ENCODE data around the gene NSUN6.
"Not testable (repeated sequence)": the region's sequence is repeated elsewhere in the genome, so short reads cannot be mapped to it uniquely, and the experiment has no call there.

NSUN6 gene

DNA sequence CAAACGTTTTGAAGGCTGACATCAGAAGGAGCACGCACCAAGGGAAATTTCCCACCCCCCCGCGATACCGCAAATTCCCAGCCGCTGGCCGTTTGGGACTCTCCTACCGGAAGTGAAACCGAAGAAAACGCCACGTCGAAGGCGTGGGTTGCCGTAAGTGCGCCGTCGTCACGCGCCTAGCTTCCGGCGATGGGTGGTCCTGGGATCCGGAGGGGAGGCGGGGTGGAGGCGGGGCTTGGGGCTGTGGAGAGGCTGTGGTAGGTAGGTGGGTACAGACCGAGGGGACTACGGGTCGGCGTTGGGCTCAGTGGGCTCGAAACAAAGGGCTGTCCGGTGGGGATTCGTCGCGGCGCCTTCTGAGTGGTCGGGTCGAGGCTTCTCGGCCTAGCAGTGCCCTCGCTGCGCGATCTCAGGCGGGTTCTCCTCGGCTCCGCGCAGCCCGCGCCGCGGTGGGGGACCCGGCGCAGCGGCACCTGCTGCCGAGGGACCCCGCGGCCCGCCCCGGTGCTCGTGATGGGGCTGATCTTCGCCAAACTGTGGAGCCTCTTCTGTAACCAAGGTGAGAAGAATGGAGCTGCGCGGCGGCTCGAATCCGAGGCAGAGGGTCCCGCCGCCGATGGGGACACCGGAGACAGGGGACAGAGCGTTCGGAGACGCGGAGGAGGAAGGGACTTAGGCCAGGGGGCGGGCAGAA is 7.9 kb upstream of the NSUN6 start, which contains the start of gene ARL5B:
ARL5B (plus strand) TSS at position 307 of the 694 bp plus-strand sequence; CDS start at position 514, 207 bp downstream.
- peak; percentile 96 for DNase-seq

DNA sequence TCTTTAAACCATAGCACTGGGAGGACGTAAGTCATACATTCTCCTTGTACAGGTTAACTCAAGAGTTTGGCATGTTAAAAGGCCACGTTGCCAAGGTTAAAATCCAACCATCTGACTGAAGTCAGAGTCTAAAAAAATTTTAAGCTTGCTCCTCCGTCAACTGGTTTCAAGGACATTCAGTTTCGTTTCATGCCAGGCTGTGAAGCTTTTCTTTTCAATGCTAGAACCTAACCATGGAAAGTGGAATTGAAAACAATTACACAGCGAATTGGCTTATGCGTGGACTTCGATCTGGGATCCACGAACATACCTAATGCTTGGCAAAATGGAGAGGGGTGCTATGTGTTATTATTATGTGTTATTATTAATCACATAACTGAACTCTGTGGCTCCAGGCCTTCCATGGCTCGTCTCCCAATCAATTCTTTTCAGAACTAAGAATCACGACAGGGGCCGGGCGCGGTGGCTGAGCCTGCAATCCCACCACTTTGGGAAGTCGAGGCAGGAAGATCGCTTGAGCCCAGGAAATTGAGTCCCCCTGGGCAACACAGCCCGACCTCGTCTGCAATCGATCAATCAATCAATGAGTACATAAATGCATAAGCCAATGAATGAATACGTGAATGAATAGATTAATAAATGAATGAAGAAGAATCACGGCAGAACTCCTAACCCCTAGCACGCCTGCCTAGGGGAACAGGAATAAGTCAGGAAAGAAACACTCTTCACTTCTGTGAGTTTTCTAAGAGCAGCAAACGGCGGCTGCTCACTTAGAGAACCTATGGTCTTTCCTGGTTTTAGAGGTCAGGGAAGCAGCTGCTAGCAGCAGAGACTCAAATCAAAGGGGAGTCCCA is 7.1 kb upstream of the NSUN6 start:
- DNase-seq, result no peak

DNA sequence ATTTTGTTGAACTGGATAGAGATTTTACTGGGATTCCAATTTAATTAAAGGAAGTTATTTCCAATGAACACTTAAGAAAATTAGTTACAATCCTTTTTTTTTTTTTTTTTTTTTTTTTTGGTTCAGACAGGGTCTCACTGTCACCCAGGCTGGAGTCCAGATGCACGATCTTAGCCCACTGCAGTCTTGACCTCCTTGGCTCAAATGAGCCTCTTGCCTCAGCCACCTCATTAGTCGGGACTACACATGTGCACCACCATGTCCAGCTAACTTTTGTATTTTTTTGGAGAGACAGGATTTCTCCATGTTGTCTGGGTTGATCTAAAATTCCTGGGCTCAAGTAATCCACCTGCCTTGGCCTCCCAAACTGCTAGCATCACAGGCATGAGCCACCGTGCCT is 5.3 kb upstream of the NSUN6 start:
- DNase-seq, result no peak

DNA sequence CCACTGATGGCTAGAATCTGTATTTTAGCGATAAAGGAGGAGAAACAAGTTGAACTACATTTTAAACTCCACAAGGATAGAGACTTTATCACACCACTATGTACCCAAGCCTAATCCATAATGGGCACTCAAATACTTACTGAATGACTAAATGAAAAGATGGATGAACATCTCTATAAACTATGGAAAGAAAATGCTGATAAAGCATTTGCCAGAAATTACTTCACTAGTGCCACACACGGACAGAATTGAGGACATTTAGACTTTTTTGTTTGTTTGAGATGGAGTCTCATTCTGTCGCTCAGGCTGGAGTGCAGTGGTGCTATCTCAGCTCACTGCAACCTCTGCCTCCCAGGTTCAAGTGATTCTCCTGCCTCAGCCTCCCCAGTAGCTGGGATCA is 1.7 kb upstream of the NSUN6 start:
- DNase-seq, result no peak

DNA sequence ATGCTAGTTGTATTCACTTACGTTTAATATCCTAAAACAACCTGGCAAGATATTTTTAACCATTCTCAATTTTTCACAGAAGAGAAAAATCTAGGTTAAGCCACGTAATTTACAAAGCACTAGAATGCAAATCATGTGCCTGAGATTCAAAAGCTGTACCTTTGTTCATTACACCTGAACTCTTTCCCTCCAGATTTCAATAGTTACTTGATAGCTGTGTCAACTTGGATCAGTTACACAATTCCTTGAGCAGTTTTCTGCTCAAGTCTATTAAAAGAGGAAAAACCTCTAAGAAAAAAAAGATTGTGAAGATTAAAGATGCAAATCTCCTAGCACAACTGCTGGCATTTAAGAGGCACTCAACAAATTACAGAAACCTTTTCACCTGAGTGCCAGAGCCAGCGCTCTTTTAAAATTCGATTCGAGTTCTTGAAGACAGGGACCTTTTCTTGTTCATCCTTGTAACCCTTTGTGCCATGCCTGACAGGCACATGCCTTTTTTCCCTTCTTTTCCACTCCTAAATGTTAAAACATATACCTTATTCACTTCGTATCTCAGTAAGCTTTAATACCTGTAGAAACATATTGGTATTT is 886 bp downstream of the NSUN6 start:
- DNase-seq, result no peak

DNA sequence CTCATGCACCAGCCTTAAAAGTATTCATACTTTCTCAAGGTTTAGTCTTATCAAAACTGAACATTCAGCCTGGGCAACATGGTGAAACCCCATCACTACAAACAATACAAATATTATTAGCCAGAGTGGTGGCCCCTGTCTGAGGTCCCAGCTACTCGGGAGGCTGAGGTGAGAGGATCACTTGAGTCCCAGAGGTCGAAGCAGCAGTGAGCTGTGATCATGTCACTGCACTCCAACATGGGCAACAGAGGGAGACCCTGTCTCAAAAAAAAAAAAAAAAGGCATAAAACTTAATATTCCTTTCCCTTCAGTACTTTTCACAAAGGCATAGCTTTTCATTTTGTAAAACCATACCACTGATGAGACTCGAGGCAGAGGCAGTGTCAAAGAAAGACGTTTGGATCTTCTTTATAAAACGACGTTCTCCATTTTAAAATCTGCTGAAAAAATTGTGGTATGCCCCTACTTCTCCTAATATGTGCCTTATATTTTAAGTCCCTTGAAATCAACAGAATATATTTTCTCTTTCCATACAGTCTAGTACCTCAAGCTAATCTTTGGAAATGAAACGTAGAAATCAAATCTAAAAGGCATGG is 1.9 kb downstream of the NSUN6 start:
- no peak for DNase-seq

DNA sequence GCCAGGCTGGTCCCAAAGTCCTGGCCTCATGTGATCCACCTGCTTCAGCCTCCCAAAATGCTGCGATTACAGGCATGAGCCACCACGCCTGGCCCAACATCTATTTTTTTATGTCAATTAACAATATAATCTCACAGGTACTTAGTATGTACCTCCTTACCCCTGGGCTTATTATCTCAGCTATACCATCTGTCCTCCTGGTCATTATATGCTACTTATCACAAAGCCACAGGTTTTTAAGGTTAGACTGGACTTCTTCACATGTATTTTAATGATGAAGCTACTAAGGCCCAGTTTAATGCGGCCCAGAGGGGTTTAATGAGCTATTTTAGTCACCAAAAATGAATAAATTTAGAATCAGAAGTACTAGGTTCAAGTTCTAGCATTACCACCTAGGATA is 3.4 kb downstream of the NSUN6 start:
- DNase-seq, result no peak

DNA sequence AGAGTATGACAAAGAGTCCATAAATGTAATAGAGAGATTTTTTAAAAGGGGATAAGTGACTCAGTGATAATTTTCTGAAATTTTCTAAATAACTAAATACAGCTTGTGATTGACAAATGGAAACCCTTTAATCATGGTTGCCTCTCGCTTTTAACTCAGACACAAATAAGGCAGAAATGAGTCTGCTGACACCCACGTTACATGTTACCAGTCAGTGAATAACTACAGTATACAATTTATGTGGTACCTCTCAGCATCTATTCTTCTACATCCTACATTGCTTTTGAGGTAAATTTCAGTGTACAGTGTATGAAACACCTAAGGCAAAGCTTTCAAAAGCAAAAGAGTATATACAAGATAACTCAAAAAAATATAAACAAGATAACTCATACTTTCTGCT is 4.2 kb downstream of the NSUN6 start:
- DNase-seq, result no peak

DNA sequence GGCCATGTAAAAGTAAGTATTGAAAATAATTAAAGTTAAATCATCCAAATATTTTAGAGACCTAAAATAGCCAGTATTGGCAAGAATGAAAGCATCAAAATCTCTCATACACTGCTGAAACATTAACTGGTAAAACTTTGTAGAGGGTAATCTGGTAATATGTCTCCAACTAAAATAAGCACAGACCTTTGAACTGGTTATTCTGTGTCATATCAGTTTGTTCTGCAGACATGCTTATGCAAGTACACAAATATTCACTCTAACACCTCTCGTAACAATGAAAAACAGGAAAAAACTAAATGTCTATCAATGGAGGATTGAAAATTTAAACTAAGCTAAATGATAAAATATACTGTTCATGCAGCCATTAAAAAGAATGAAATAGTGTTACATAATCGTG is 11.7 kb downstream of the NSUN6 start:
- not testable (repeated sequence) for DNase-seq

DNA sequence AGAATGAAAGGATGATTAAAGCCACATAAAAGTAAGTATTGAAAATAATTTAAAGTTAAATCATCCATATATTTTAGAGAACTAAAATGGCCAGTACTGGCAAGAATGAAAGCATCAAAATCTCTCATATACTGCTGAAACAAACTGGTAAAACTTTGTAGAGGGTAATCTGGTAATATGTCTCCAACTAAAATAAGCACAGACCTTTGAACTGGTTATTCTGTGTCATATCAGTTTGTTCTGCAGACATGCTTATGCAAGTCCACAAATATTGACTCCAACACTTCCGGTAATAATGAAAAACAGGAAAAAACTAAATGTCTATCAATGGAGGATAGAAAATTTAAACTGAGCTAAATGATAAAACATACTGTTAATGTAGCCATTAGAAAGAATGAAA is 14.0 kb downstream of the NSUN6 start:
- not testable (repeated sequence) for DNase-seq

DNA sequence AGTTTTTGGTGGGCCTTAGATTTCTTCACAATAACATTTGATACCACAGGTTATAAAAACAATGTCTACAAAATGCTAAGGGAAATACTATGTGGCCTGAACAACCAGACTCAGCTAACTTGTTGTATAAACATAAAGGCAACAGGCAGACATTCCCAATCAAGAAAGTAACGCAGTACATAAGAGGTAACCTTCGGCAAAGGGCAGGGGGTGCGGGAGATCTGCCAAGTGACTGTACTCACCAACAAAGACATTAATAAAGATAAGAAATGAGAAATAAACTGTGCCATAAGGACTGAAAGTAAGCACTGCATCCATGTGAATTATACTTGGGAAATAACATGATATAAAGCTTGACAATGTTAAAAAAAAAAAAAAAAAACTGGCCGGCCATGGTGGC is 15.4 kb downstream of the NSUN6 start:
- DNase-seq, result no peak

DNA sequence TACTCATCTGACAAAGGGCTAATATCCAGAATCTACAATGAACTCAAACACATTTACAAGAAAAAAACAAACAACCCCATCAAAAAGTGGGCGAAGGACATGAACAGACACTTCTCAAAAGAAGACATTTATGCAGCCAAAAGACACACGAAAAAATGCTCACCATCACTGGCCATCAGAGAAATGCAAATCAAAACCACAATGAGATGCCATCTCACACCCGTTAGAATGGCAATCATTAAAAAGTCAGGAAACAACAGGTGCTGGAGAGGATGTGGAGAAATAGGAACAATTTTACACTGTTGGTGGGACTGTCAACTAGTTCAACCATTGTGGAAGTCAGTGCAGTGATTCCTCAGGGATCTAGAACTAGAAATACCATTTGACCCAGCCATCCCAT is 18.9 kb downstream of the NSUN6 start:
- not testable (repeated sequence) for DNase-seq

DNA sequence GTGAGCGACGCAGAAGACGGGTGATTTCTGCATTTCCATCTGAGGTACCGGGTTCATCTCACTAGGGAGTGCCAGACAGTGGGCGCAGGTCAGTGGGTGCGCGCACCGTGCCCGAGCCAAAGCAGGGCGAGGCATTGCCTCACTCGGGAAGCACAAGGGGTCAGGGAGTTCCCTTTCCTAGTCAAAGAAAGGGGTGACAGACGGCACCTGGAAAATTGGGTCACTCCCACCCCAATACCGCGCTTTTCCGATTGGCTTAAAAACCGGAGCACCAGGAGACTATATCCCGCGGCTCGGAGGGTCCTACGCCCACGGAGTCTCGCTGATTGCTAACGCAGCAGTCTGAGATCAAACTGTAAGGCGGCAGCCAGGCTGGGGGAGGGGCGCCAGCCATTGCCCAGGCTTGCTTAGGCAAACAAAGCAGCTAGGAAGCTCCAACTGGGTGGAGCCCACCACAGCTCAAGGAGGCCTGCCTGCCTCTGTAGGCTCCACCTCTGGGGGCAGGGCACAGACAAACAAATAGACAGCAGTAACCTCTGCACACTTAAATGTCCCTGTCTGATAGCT is 23.9 kb downstream of the NSUN6 start:
- not testable (repeated sequence) for DNase-seq

DNA sequence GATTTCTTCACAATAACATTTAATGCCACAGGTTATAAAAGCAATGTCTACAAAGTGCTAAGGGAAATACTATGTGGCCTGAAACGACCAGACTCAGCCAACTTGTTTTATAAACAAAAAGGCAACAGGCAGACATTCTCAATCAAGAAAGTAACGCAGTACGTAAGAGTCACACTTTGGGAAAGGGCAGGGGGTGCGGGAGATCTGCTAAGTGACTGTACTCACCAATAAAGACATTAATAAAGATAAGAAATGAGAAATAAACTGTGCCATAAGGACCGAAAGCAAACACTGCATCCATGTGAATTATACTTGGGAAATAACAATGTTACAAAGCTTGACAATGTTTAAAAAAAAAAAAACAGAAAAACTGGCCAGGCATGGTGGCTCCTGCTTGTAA is 25.5 kb downstream of the NSUN6 start:
- no peak for DNase-seq

DNA sequence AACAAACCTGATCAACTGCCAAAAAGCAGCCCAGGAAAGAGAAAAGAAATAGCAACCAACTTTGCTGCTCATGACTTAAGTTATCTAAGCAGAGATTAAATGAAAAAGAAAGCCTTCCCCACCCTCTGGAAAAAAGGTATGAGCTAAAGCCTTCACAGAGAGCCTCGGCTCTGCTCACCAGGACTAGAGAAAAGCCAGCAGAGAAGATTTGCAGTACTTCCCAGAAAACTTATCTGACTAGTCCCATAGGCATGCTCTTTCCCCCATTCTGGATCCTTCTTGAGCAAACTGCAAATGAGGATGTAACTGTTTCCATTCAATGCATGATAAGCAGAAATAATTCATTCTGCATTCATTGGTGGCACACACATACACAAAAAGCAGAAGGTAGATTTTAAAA is 27.7 kb downstream of the NSUN6 start:
- DNase-seq, result not testable (repeated sequence)

DNA sequence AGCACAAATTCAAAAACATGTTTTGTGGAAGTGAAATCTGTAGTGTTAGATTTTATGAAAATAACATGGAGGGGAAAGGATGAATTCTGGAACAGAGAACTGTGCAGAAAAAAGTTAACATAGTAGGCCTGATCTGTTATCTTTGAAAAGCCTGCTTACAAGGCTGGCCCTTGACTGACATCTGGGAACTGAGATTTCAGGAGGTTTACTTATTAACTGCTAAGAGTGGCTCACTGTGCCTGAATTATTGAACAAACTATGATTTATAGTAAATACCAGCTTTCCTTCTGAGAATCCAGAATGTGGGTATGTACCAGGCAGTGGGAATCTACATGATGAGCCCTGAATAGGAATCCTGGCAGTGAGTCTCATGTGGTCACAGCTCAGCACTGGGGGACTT is 30.5 kb downstream of the NSUN6 start:
- DNase-seq, result no peak

DNA sequence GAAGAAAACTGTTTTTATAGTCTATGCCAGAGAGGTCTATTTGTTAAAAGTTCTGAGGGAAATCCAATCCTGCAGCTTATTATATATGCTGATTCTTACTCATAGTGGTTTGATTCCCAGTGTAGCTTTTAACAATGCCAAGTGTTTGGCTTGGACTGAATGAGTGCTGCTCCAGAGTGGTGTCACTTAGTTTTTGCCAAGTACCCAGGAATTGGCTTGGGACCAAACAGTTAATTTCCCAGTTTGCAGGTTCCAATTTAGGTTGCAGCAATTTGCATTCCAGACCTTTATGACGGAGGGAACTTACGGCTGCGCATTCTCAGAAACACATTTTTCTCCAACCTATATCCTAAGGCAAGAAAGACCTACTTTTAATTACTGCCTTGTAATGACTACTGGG is 32.4 kb downstream of the NSUN6 start:
- no peak for DNase-seq

DNA sequence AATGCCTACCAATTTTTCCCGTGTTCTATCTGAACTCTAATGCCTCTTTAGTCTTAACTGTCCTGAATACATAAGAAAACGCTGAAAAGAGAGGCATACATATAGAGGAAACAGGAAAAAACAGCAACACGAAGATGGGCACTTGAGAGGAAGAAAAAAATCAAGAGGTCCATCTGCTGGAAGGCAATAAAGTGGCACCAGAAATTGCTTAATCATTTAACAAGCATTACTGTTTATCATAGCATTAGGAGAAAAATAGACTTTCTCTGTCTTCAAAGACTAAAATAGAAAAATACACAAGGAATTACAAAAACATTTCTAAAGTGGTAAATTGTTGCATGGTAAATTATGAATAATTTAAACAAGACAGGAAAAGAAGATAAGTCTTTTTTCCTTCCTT is 35.0 kb downstream of the NSUN6 start:
- no peak for DNase-seq

DNA sequence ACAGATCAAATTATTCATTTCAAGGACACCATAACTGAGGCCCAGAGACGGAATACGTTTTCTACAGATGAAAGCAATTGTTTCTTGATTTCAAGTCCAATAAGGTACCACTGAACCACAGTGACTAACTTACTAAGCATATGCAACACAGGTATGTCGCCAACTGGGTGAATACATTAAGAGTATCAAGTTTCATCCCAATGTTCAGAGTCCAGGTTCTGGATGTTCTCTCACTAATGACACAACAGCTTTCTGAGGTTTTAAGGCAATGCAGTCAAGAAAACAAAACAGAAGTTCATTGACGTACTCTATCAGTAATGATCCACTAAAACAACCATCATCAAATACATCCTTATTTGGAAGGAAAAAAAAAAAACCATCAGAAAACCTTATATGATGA is 35.8 kb downstream of the NSUN6 start:
- no peak for DNase-seq

DNA sequence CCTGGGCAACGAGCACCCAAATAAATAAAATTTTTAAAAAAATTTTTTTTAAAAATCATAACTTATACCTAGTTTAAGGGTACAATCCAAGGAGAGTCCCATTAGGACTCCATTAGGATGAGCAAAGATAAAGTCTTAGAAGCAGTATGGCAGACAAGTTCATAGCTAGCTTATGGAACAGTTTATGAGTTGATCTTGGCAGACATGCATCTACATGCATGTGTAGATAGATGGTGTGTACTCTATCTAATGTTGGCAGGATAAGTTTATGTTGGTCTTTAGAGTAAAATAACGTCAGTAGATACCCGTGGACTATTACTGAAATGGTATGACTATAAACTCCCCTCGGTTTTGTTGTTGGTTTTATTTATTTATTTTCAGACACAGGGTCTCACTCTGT is 40.2 kb downstream of the NSUN6 start:
- no peak for DNase-seq

DNA sequence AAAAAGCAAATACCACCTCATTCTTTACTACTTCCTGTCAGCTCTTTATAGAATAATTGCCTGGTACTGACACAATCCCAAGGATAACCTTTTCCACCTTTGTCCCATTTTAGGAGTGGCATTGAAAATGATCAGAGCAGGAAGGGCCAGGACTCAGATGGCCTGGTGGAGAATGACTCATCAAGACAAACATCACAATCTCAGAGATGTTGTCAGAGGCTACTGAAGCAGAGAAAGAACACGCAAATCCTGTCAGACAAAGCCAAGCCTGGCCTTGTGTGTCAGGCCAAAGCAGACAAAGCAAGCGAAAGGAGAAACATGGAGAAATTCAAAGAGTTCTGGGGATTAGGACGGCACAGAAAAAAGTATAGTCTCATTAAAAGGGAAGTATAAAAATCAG is 40.9 kb downstream of the NSUN6 start:
- peak; percentile 83 for DNase-seq

DNA sequence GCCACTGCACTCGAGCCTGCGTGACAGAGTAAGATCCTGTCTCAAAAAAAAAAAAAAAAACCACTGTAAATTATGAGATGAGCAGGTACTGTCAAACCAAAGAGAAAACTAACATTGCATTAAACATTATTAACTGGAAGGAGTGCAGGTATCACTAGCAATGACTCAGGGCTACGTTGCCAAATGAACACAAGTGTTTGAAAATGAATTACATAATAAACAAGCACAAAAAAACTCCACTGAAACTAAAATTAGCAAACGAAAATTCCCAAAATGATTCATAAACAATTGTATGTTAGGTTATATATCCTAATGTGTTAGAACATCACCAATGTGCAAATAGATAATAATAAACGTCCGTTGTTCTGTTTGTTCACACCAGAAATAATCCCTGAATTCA is 42.8 kb downstream of the NSUN6 start:
- no peak for DNase-seq

Data from kidney glomerular epithelial cell (primary cell).